Ureter (tissue), 1 donor: Measurements from ENCODE around the gene APBA1. TPM values are rescaled to one million over a fixed set of nuclear protein-coding genes. Genes with fewer than 3 reads are reported as not detected.
"Not testable (repeated sequence)": the region's sequence is repeated elsewhere in the genome, so short reads cannot be mapped to it uniquely, and the experiment has no call there.

Source experiments
- DNase-seq: peaks from one replicate; pipeline ENCODE4 v3.0.0-alpha.2; 2020; ENCODE audit warnings: low spot score
- total RNA-seq: library from RNA; stranded (reverse); gene quantifications from one replicate; pipeline ENCODE4 v1.2.4, GENCODE V29; 2023
- donor health status: DM: yes; HTN: yes; CAD: no.

APBA1 gene
- total RNA-seq, 1 donor from 2014 or later, result 21.1 TPM

- DNase-seq, result no peak
Observed at GRCh38 chr9:69605406-69605805, 66.8 kb downstream of the APBA1 start.

DNA sequence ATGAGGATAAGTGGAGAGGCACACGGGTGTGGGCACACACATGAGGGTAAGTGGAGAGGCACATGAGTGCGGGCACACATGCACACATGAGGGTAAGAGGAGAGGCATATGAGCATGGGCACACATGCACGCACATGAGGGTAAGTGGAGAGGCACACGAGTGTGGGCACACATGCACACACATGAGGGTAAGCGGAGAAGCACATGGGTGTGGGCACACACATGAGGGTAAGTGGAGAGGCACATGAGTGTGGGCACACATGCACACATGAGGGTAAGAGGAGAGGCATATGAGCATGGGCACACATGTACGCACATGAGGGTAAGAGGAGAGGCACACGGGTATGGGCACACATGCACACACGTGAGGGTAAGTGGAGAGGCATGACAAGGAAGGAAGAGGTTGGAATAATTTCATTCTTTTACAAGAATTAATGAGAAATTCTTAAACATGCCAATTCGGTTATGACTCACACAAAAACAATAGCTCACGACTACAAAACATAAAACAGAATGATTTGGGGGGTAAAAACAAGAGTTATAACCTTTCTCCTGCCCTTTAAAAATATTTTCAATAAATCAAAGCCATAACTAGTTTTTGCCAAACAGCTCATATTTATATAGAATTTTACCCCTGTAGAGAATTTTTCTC, 67.5 kb downstream of the APBA1 start:
- DNase-seq, result no peak

GRCh38 chr9:69603656-69604055, 68.5 kb downstream of the APBA1 start:
- no peak for DNase-seq

DNA sequence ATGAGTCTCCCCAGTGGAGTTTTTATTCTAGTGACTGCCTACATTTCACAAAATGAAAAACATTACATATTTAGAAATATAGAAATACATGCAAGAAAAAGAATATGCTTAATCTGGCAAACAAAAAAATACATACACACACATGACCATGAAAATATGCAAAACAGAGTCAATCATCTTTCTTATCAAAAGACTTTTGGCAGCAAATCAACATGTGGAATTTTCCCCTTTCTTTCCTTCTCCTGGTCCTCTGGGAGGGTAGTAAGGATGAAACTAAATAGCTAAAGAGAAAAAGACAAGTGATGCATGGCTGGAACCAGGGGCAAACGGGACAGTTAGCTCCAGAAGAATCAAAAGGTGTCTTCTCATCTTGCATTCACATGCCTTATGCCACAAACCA, 69.4 kb downstream of the APBA1 start:
- DNase-seq, result no peak

DNA sequence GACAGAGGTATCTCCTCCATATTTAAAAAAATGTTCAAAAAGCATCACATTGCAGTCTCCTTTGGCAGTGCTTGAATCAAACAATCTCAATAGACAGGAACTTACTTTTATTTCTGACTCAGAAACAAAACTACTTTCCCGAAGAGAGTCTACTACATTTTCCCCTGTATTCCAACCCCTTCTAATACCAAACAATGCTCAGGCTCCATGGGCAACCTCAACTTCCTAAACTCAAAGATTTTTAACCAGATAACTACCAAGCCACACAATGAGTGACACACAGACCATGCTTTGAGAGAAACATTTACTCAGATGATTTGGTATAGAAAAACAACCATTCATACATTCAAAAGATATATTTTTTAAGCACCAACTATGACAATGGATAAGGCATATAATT, 70.5 kb downstream of the APBA1 start:
- DNase-seq, result no peak

GRCh38 chr9:69600314-69601047, 71.7 kb downstream of the APBA1 start:
- DNase-seq, result no peak

DNA sequence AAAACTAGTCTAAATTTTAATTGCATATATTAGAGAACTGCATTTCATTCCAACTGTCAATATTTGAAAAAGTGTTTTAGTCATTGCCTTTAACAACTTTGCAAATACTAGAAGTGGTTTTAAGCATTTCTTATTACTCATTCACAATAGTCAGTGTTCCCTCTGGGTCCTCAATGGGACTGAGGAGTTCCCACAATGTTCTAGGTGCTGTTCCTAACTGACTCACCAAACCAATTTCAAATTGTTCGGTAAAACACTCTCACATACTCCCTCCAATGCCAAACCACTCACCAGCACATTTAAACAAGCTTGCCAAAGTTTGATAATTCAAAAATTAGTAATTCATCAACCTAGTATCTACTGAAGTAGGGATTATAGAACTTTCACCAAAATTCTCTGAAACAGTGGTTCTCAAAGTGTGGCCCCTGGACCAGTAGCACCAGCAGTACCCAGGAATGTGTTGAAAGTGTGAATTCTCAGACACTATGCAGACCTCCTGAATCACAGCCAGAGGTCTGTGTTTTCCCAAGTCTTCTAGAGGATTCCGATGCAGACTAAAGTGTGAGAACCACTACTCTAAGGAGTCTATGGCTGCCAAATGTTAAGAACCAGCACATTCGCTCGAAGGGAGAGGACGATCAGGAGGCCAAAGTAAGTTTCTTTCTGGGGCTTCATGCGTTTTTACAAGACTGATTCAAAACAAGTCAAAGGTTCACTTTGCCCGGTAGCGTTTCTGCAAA, 72.8 kb downstream of the APBA1 start:
- DNase-seq, result no peak

DNA sequence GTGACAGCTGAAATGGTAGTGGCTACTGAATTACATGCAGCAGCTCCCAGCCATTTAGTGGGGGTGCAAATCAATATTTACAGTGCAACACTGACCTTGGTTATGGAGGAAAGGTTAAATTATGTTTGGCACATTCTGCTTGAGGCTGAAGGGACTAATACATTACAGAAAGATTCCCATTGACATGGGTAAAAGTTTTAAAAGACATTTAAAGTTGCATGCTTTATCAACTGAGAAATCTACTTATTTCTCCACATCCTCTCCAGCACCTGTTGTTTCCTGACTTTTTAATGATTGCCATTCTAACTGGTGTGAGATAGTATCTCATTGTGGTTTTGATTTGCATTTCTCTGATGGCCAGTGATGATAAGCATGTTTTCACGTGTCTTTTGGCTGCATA, 75.3 kb downstream of the APBA1 start:
- DNase-seq, result not testable (repeated sequence)

- no peak for DNase-seq
Observed at GRCh38 chr9:69594180-69594579, 78.0 kb downstream of the APBA1 start.

- no peak for DNase-seq
Observed at GRCh38 chr9:69593756-69594155, 78.4 kb downstream of the APBA1 start.

DNA sequence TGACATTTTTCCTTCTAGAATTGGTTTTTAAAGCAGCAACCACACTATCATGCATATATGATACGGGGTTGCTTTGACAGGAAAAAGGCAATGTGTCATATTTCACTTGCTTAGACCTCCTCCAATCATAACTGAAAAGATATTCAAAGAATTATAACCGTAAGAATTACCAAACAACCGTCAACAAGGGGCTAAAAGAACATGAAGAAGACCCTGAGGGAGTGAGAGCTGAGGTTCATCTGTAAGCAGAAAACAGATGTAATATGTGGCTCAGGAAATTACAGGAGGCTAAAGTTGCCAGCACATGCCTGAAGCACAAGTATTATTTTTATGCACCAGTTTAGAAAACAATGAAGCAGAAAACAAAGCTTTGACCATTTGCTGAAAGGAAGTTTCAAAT, 78.9 kb downstream of the APBA1 start:
- no peak for DNase-seq

DNA sequence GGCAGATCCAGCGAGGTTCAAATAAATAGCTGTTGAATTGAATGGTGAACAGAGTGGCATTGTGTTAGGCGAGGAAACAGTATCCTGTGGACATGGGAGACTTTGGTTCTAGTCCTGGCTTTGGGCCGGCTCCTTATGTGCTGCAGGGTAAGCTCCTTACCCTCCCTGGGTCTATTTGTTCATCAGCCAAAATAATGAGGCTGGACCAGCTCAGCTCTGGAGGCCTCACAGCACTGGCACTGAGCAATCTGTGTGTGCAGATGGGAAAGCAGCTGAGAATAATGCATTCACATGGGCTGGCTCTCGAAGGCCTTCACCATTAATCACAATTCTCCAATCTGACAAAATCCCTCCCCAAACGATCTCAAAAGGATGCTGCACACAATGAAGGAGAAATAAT, 81.9 kb downstream of the APBA1 start:
- DNase-seq, result no peak

DNA sequence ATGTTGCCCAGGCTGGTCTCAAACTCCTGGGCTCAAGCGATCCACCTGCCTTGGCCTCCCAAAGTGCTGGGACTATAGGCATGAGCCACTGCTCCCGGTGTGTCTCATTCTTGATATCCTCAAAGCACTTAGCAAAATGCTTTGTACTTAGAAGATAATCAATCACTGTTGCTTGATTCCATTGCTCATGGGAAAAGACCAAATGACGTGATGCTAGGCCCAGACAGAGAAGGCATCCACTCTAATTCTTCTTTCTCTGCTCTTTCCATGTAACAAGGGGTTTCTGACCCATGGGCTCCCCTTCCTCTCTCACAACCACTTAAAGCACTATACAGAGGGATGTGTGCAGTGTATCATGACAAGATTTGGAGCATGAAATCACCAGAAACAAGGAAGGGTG, 83.0 kb downstream of the APBA1 start:
- no peak for DNase-seq

GRCh38 chr9:69585571-69585970, 86.6 kb downstream of the APBA1 start:
- no peak for DNase-seq

- DNase-seq, result no peak
Observed at GRCh38 chr9:69584759-69585158, 87.4 kb downstream of the APBA1 start.

- DNase-seq, result no peak
Observed at GRCh38 chr9:69583645-69584234, 88.4 kb downstream of the APBA1 start.

- peak; percentile 50 for DNase-seq
Observed at GRCh38 chr9:69582544-69583297, 89.5 kb downstream of the APBA1 start.

DNA sequence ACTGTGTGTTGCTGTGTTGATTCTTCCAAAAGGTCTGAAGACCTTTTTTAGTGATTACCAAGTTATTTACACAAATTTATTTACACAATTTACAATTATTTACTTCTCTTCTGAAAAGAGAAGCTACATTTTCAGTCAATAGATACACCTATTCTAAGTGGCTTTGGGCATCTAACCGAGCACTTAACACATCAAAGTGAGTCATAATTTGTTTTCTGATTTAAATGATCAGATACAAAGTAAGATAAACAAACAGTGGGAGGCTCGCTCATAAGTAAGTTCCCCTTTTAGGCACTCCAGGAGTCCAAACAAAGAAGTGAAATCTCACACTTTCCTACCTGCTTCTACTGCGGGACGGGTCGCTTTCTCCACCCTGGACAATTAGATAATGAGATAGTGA, 90.2 kb downstream of the APBA1 start:
- no peak for DNase-seq

DNA sequence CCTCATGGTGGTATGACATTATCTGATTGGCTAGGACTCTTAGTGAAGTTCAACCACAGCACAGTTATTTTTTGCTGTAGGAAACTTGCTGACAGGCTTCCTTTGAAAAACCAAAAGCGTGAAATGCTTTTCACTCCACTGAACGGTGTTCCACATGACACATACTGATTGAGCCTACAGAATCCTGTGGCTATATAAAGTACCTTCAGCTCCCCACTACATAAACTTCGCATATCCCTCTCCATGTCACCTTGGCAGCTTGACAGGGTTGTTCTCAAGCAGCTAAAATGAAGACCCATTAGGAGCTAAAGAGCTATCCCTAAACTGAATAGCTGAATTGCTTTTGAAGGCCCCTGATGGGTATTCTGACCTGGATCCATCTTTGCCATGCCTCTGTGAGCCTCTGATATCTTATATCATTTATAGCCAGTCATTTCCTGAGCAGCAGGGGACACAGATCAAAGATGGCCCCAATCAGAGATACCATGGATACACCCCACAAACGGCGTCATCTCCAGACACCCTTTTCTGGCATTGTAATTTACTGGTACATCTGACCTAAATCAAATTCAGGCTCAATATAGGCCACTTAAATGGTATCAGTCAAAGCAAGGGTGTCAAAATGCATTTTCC, 91.5 kb downstream of the APBA1 start:
- no peak for DNase-seq

GRCh38 chr9:69579760-69580581, 92.2 kb downstream of the APBA1 start:
- no peak for DNase-seq
